Cardiac fibroblast (primary cell): ENCODE measurements around the gene DNAH17.

ENCODE experiments used
- DNase-seq, 2 donors: peaks; one replicate each; pipeline versions ENCODE4 v3.0.0 to v3.0.0-alpha.2; 2010; ENCODE audit warnings: low read depth in 2 of 2
- H3K4me3 ChIP-seq, 2 donors: replicated peaks in 1 of 2; 1 replicate in 1 of 2; 2 replicates in 1 of 2; pipeline ENCODE4 v1.5.1; 2011; ENCODE audit warnings: low read depth in 2 of 2, low read length in 2 of 2, mild to moderate bottlenecking in 2 of 2, moderate library complexity in 1 of 2
- CTCF ChIP-seq: IDR thresholded peaks from one replicate; pipeline ENCODE4 v1.5.1; 2011; ENCODE audit warnings: low read depth, mild to moderate bottlenecking, low read length, inconsistent platforms

Gene DNAH17

GRCh38 chr17:78568494-78569115, 8.6 kb downstream of the DNAH17 start:
- no peak overlapping the region for H3K4me3 ChIP-seq
- DNase-seq: peak; percentile 31 to 70
- TF ChIP-seq CTCF: no peak

GRCh38 chr17:78567991-78568390, 9.2 kb downstream of the DNAH17 start:
- no peak overlapping the region for H3K4me3 ChIP-seq
- no peak for TF ChIP-seq CTCF
- DNase-seq: peak in 1 of 2 donors; percentile 51

GRCh38 chr17:78566947-78567346, 10.2 kb downstream of the DNAH17 start:
- H3K4me3 ChIP-seq: no peak overlapping the region
- no peak for DNase-seq
- TF ChIP-seq CTCF: no peak

GRCh38 chr17:78563189-78564145, 13.7 kb downstream of the DNAH17 start:
- peak; percentile 22 to 43 for DNase-seq
- no peak overlapping the region for H3K4me3 ChIP-seq
- no peak for TF ChIP-seq CTCF

GRCh38 chr17:78562734-78563133, 14.5 kb downstream of the DNAH17 start:
- no peak overlapping the region for H3K4me3 ChIP-seq
- DNase-seq: no peak
- TF ChIP-seq CTCF: no peak

- no peak overlapping the region for H3K4me3 ChIP-seq
- no peak for DNase-seq
- TF ChIP-seq CTCF: no peak
Observed at GRCh38 chr17:78561166-78561565, 16.0 kb downstream of the DNAH17 start.
